CD14-positive monocyte (primary cell): Measurements from ENCODE around the gene HORMAD2. TPM values are rescaled to one million over a fixed set of nuclear protein-coding genes. Genes with fewer than 3 reads are reported as not detected.
"Not testable (repeated sequence)": the region's sequence is repeated elsewhere in the genome, so short reads cannot be mapped to it uniquely, and the experiment has no call there.

Experiments
- DNase-seq, 3 donors: peaks; one replicate each; pipeline ENCODE4 v3.0.0-alpha.2; 2011 to 2022
- H2AFZ ChIP-seq: 2 replicates; pipeline ENCODE4 v1.6.0; 2012; ENCODE audit warnings: mild to moderate bottlenecking, low read depth, low read length, inconsistent platforms; ENCODE audit not compliant: insufficient read depth, poor library complexity, severe bottlenecking
- H3K27ac ChIP-seq, 2 donors: 1 replicate in 1 of 2; 2 replicates in 1 of 2; pipeline ENCODE4 v1.5.1; 2012 to 2013; ENCODE audit warnings: low read length in 2 of 2, control low read depth in 1 of 2, inconsistent platforms in 1 of 2, low read depth in 1 of 2, mild to moderate bottlenecking in 1 of 2
- H3K27me3 ChIP-seq, 2 donors: one replicate each; pipeline versions ENCODE4 v1.6.0 to v1.6.1; 2011 to 2013; ENCODE audit warnings: low read length in 2 of 2; ENCODE audit not compliant: control insufficient read depth in 2 of 2, insufficient read depth in 2 of 2
- H3K36me3 ChIP-seq, 2 donors: replicated peaks in 1 of 2; 1 replicate in 1 of 2; 2 replicates in 1 of 2; pipeline versions ENCODE4 v1.5.1 to v1.6.1; 2012 to 2013; ENCODE audit warnings: low read length in 2 of 2, control low read depth in 1 of 2, inconsistent platforms in 1 of 2, mild to moderate bottlenecking in 1 of 2; ENCODE audit not compliant: insufficient read depth in 2 of 2, control insufficient read depth in 1 of 2
- H3K4me1 ChIP-seq, 2 donors: 1 replicate in 1 of 2; 2 replicates in 1 of 2; pipeline versions ENCODE4 v1.5.1 to v1.6.1; 2012 to 2013; ENCODE audit warnings: low read length in 2 of 2, control low read depth in 1 of 2, inconsistent platforms in 1 of 2, mild to moderate bottlenecking in 1 of 2, moderate library complexity in 1 of 2; ENCODE audit not compliant: insufficient read depth in 2 of 2, control insufficient read depth in 1 of 2
- H3K4me2 ChIP-seq: replicated peaks from 2 replicates; pipeline ENCODE3; 2012; ENCODE audit warnings: low read length, moderate library complexity, mild to moderate bottlenecking; ENCODE audit not compliant: poor library complexity, severe bottlenecking; ENCODE audit errors: extremely low read depth
- H3K4me3 ChIP-seq, 3 experiments: fragments of 200-600 bp in 1 of 3; sonication (generic) in 1 of 3; replicated peaks in 1 of 3; 1 replicate in 2 of 3; 2 replicates in 1 of 3; pipeline ENCODE4 v1.5.1; 2011 to 2013; ENCODE audit warnings: low read length in 3 of 3, mild to moderate bottlenecking in 3 of 3, control low read depth in 2 of 3, low read depth in 2 of 3, inconsistent platforms in 1 of 3, moderate library complexity in 1 of 3
- H3K79me2 ChIP-seq: 2 replicates; pipeline ENCODE4 v1.6.0; 2012; ENCODE audit warnings: mild to moderate bottlenecking, control low read depth, inconsistent platforms, low read length, moderate library complexity; ENCODE audit not compliant: insufficient read depth
- H3K9ac ChIP-seq: 2 replicates; pipeline ENCODE4 v1.6.0; 2017; ENCODE audit warnings: low read length, mild to moderate bottlenecking; ENCODE audit not compliant: insufficient read depth, poor library complexity, severe bottlenecking
- H3K9me3 ChIP-seq, 2 donors: replicated peaks in 1 of 2; 1 replicate in 1 of 2; 2 replicates in 1 of 2; pipeline versions ENCODE4 v1.5.1 to v1.6.1; 2012 to 2013; ENCODE audit warnings: low read length in 2 of 2, control low read depth in 1 of 2; ENCODE audit not compliant: control insufficient read depth in 1 of 2, insufficient read depth in 1 of 2
- H4K20me1 ChIP-seq: 2 replicates; pipeline ENCODE4 v1.6.0; 2012; ENCODE audit warnings: mild to moderate bottlenecking, low read length, control low read depth, moderate library complexity; ENCODE audit not compliant: insufficient read depth
- H3K27ac Mint-ChIP-seq, 7 donors: one replicate each; pipeline ENCODE4 v1.8.0; 2020; ENCODE audit warnings: mild to moderate bottlenecking in 7 of 7, mixed read lengths in 7 of 7, moderate library complexity in 6 of 7, inconsistent platforms in 2 of 7
- H3K27me3 Mint-ChIP-seq, 3 donors: one replicate each; pipeline ENCODE4 v1.8.0; 2021 to 2022; ENCODE audit warnings: low read depth in 3 of 3, mild to moderate bottlenecking in 3 of 3, mixed read lengths in 3 of 3, moderate library complexity in 3 of 3, inconsistent platforms in 1 of 3
- H3K36me3 Mint-ChIP-seq, 2 donors: one replicate each; pipeline ENCODE4 v1.8.0; 2020; ENCODE audit warnings: mixed read lengths in 2 of 2, inconsistent platforms in 1 of 2, mild to moderate bottlenecking in 1 of 2
- H3K4me1 Mint-ChIP-seq: one replicate; pipeline ENCODE4 v1.8.0; 2020; ENCODE audit warnings: mild to moderate bottlenecking, mixed read lengths
- H3K4me3 Mint-ChIP-seq, 2 donors: one replicate each; pipeline ENCODE4 v1.8.0; 2020; ENCODE audit warnings: mild to moderate bottlenecking in 2 of 2, mixed read lengths in 2 of 2, moderate library complexity in 1 of 2
- H3K9me3 Mint-ChIP-seq, 7 donors: one replicate each; pipeline ENCODE4 v1.8.0; 2020 to 2022; ENCODE audit warnings: mixed read lengths in 7 of 7, mild to moderate bottlenecking in 6 of 7, moderate library complexity in 6 of 7, inconsistent platforms in 2 of 7
- CTCF ChIP-seq: fragments of 200-600 bp; IDR thresholded peaks from one replicate; pipeline ENCODE4 v1.8.0; 2022; ENCODE audit warnings: antibody characterized with exemption, mild to moderate bottlenecking
- WGBS: methylation state at CpG from one replicate; pipeline ENCODE4 v1.1.5; 2013; ENCODE audit warnings: missing lambda C conversion rate; ENCODE audit not compliant: insufficient coverage; 5-methylcytosine and 5-hydroxymethylcytosine counted together
- intact Hi-C, 2 donors: fragments of 100-400 bp; cut with micrococcal nuclease; formaldehyde crosslinking; loops; one replicate each; pipeline versions ENCODE4 v1.15.0 to v1.15.1; 2023
- polyA plus RNA-seq, 3 donors: library from polyadenylated mRNA; depleted of rRNA in 1 of 3; unstranded in 2 of 3; stranded (reverse) in 1 of 3; fragments of 300-500 nt in 2 of 3; fragments of >200 nt in 1 of 3; fragmentation: Illumina TruSeq in 2 of 3; gene quantifications; 1 replicate in 2 of 3; 2 replicates in 1 of 3; pipeline ENCODE4 v1.2.3, GENCODE V29; 2012 to 2021

Gene HORMAD2
- polyA plus RNA-seq, 3 donors: not detected

GRCh38 chr22:30214703-30215407, 134.6 kb downstream of the HORMAD2 start:
- Mint-ChIP-seq H3K27me3 (peaks cover 4 to 15% (median 14%) of the 10 kb centered on the region in 3 donors), H3K36me3 (no peaks in the 10 kb centered on the region), H3K27ac (peak overlapping the region in 2 of 7 donors; percentile 11 to 56), H3K4me3 (peak overlapping the region in 1 of 2 donors; percentile 42), H3K9me3 (peaks cover 0 to 3% (median 0%) of the 10 kb centered on the region in 7 donors), H3K4me1 (peaks cover 32% of the 10 kb centered on the region)
- Histone ChIP-seq H2AFZ (no peak overlapping the region), H3K79me2 (no peaks in the 10 kb centered on the region), H4K20me1 (no peaks in the 10 kb centered on the region), H3K4me3 (no peak overlapping the region), H3K9ac (no peak overlapping the region), H3K4me2 (no peak overlapping the region), H3K27me3 (no peaks in the 10 kb centered on the region), H3K9me3 (no peaks in the 10 kb centered on the region), H3K36me3 (no peaks in the 10 kb centered on the region), H3K27ac (no peak overlapping the region), H3K4me1 (peaks cover 25 to 33% of the 10 kb centered on the region in 2 donors)
- no peak for TF ChIP-seq CTCF
- DNase-seq: no peak
- intact Hi-C loops: loop anchor here (5.0 kb wide), 3 partner anchors 33 to 52 kb away; partner anchors contain the start of gene OSM (in 1 of the 2)
- 78% methylated on average over 11 of the region's 12 CpGs for WGBS

GRCh38 chr22:30216272-30216671, 136.0 kb downstream of the HORMAD2 start:
- H3K79me2 ChIP-seq, H3K9ac ChIP-seq, H3K4me3 Mint-ChIP-seq, H4K20me1 ChIP-seq, H2AFZ ChIP-seq, H3K9me3 Mint-ChIP-seq, H3K9me3 ChIP-seq, H3K27ac Mint-ChIP-seq, H3K27ac ChIP-seq, H3K4me3 ChIP-seq, H3K36me3 Mint-ChIP-seq, H3K36me3 ChIP-seq, H3K4me2 ChIP-seq, DNase-seq: not testable (repeated sequence)
- intact Hi-C loops: loop anchor here in 1 of 2 donors (5.0 kb wide), 1 partner anchor 34 kb away; no protein-coding TSS in a partner anchor
- H3K4me1 Mint-ChIP-seq: peaks cover 34% of the 10 kb centered on the region
- Histone ChIP-seq H3K27me3 (peaks cover 0 to 11% of the 10 kb centered on the region in 2 donors), H3K4me1 (peaks cover 30 to 38% of the 10 kb centered on the region in 2 donors)
- 100% methylated on average over 1 of the region's 3 CpGs for WGBS
- H3K27me3 Mint-ChIP-seq: peaks cover 19 to 30% (median 22%) of the 10 kb centered on the region in 3 donors
